ENCODE results near the gene MAP4K3.

GRCh38 chr2:39486071-39486470, 49.0 kb upstream of the MAP4K3 start:
- TF ChIP-seq YY1 (IDR thresholded peaks at IDR 0.05; ENCODE audit: insufficient read depth, insufficient read length) (no peak), SUZ12 (IDR thresholded peaks at IDR 0.05; ENCODE audit: extremely low read depth, insufficient read depth, insufficient read length) (no peak), ZNF274 (IDR thresholded peaks at IDR 0.05; ENCODE audit: low read depth, low read length) (no peak)

Measured in NT2/D1 (cell line).